HG02973 (cell line): ENCODE results near the gene RNF41.

Experiments used
- ATAC-seq: cut with Tn5 transposase; IDR thresholded peaks from one replicate; pipeline ENCODE4 v1.9.1; 2021; ENCODE audit warnings: moderate library complexity; ENCODE audit not compliant: unreplicated experiment

Gene RNF41

DNA sequence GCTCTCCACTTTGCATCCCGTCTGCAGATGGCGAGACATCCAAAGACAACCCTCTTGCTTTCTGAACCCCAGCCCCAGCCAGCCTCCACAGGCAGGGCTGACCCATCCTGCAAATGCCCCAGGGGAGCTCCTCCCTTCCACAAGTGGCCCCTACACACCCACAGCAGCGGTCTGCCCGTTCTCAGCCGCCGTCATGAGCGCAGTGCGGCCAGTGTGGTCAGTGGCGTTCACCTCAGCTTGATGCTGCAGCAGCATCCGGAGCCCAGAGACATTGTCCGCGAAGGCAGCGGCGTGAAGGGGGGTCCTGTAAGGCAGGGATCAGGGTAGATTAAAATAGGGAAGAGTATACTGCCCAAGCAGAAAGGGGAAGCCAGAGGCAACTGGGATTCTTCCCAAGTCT, 22.8 kb upstream of the RNF41 start:
- no peak for ATAC-seq

DNA sequence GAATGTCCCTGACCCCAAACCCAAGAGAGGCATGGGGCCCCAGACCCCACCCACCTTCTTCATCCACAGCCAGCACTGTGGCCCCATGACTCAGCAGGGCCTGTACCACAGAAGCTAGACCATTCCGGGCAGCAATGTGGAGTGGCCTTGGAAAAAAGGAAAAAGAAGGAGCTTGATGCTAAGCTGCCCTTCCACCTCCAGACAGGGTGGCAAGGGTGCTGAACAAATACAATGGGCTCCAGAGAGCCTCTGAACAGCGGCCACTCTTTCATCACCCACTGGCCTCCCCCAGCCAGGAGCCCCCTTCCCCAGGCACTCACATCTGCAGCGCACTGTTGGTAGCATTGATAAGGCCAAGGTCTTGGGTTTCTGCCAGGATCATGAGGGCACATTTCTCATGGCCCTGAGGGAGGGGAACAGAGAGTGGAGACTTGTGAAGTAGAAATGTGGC, 22.0 kb upstream of the RNF41 start:
- ATAC-seq: no peak

DNA sequence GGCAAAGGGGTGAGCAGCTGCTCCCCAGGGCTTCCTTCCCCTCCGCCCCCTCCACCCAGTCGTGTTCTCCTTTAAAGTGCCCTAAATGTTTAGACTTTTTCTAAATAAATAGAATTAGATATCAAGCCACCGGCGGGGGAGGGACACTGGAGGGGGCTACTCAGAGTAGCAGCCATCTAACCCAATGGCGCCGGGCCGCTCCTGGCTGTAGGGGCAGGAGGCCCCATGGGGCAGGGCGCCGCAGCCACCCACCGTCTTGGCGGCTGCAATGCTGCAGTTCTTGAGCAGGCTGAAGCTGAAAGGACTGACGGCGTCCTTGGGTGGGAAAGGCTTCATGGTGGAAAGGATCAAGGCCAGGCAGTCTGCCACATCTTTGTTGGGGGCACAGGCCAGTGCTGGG, 21.3 kb upstream of the RNF41 start:
- ATAC-seq: no peak

DNA sequence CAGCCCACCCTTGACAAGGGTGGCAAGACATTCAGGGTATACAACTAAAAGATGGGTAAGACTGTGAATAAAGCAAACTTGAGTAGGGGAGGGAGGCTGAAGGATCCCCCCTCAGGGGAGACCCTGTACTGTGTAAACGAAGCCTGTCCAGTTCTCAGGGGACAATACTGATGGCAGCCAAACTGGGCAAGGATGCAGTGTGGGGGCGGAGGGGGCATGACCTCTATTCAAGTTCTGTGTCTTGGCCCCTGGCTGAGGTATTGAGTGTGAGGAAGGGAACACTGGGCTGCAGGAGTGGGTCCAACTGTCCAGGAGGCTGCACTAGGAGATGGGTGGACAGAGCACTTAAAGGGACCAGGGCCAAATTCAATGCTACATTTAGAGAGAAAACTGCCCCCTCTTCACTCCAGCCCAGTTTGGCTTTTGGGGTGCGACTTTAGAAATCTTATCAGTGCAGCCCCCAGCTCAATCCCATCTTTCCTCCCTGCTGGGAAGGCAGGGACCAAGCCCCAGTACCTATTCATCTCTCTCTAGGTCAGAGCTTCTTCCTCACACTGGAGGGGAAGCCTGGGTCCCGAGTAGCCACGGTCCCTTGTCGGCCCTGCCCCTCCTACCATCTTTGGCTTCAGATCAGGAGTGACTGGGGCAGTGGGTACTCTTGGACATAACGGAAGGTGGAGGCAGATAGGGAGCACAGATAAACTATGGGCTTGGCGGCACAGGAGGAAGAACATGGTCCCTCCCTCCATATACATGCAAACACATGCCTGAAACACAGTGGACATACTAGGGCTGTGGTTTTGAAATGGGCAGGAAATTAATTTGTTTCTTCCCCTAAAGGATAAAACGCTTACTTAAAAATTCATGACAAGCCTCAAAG, 19.9 kb upstream of the RNF41 start:
- no peak for ATAC-seq

DNA sequence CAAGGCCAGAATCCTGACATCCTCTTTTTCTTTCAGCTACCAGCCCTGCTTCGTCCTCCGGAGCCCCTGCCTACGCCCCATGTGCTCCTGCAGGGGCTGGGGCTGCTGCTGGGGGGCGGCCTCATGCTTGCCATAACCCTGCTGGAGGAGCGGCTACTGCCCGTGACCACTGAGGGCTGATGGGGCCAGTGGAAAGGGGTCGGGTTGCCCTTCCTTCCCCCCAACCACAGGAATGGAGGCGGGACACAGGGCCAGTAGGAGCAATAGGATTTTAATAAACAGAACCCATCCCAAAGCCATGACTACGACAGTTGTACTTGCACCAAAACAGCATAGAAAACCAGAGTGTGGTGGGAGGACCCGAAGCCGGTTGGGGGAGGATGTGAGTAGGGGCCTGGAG, 15.8 kb upstream of the RNF41 start:
- ATAC-seq: no peak

DNA sequence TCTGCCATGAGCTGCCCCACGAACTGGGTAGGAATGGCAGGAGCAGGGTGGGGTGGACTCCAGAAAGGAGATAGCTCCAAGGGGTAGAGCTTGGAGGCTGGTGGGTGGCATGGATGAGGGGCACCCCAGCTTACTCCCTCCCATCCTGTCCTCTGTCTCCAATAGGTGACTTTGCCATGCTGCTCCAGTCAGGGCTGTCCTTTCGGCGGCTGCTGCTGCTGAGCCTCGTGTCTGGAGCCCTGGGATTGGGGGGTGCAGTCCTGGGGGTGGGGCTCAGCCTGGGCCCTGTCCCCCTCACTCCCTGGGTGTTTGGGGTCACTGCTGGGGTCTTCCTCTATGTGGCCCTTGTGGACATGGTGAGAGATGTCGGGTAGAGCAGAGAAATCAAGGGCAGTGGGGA, 15.3 kb upstream of the RNF41 start:
- ATAC-seq: no peak

DNA sequence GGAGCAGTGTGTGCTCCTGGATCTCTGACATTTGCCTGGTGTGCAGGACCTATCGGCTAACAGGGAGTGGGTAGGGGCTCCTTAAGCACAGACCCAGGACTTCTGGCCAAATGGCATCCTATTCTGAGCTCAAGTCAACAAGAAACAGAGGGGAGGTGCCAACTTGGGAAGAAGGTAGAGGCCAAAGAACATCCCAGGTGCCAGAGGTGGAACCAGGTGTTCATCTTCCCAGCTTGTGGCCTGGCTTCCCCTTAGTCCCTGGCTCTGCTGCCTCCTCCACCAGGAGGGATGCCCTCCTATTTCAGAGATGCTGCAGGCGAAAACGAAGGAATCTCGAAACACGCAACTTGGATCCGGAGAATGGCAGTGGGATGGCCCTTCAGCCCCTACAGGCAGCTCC, 14.4 kb upstream of the RNF41 start:
- no peak for ATAC-seq

DNA sequence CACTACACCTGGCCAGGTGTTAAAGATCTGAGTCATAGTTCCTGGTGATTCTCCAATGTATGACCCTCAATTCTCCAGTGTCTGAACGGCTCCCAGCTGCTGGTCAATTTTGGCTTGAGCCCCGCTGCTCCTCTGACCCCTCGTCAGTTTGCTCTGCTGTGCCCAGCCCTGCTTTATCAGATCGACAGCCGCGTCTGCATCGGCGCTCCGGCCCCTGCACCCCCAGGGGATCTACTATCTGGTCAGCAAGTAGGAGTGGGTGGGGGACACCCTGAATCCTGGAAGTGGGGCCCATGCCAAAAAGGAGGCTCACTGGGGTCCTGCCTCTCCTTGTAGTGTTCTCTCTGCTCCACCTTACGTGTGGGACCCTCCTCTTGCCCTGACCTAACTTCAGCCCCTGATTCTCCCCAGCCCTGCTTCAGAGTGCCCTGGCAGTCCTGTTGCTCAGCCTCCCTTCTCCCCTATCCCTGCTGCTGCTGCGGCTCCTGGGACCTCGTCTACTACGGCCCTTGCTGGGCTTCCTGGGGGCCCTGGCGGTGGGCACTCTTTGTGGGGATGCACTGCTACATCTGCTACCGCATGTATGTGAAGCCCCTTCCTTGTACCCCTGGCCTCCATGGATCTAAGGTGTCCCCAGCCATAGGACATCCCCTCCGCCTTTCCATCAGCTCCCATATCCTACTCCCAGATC, 13.2 kb upstream of the RNF41 start:
- ATAC-seq: no peak

DNA sequence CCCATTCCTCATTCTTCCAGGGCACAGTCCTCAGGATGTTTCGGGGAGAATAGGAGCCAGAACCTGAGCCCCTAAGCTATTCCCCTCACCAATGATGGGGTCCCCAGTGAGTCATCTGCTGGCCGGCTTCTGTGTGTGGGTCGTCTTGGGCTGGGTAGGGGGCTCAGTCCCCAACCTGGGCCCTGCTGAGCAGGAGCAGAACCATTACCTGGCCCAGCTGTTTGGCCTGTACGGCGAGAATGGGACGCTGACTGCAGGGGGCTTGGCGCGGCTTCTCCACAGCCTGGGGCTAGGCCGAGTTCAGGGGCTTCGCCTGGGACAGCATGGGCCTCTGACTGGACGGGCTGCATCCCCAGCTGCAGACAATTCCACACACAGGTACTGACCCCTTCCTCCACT, 9.5 kb upstream of the RNF41 start:
- ATAC-seq: no peak

DNA sequence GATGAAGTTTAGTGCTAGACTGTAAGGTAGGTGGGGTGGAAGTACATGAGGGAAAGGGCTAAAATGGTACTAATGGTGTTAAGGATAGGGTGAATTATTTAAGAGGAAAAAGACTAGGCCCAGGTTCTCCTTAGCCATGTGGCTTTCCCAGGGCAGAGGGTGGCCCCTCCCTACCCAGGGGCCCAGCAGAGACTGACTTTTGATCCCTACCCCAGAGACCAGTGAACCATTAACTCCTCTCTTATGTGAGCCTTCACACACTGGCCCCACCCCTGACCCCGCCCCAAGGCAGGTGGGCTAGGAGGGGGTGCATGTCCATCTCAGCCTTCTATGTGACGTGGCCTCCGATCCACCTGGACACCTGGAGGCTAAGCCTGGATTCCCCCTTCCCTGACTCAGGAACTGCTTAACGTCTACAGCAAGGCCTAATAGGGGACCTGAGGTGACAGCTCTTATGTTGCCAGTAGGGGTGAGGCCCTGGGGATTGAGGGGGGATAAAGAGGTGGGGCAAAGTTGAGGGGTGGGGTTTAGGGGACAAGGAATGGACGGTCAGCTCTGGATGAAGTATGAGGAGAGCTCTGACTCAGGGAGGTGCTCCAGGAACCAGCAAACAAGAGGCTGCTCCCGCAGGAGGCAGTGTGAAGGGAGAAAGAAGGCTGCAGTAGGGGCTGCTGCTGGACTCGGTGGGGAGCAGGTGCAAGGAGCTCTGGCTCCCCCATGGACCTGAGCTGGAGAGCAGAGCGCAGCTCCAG, 8.9 kb upstream of the RNF41 start:
- ATAC-seq: no peak

DNA sequence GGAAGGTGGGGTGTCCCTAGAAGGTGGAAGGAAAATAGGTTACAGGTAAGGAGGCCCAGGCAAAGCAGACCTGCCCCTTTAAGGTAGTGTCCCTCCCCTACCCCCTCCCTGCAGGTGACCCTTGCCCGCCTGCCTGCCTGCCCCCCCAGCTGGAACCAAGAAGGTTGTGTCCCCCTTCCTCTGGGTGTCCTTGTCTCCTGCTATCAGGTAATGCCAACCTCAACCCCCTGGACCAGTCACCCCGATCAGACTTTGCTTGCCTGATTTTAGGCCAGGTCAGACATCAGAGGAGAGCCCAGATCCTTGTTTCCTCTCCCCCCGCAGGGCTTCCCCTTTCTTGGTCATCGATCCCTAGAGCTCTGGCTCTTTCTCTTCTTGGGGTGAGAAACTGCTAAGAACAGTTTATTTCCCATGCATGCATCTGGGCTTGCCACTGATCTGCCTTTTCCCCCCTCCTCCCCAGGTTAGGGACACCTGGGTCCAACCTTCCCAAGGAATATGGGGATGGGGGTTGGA, 8.3 kb upstream of the RNF41 start, which contains the start of gene SLC39A5:
SLC39A5 (plus strand) TSS at position 136 of the 516 bp plus-strand sequence. CDS start 1,224 bp downstream, outside the sequence.
- no peak for ATAC-seq

DNA sequence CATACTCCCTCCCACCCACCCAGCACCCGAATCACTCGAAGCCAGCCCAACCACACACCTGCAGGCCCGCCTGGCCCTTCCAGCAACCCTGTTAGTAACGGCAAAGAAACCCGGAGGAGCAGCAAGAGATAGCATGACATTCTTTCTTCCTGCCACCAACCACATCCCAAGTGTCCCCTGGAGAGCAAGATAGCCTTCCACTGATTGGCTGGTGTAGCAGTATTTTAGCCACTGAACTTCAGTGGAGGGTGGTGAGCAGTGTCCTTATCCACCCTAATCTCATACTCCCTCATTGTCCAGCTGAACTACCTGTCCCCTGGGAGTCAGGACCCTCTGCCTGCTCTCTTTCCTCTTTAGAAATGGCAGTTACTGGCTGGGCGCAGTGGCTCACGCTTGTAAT, 7.4 kb upstream of the RNF41 start:
- no peak for ATAC-seq

DNA sequence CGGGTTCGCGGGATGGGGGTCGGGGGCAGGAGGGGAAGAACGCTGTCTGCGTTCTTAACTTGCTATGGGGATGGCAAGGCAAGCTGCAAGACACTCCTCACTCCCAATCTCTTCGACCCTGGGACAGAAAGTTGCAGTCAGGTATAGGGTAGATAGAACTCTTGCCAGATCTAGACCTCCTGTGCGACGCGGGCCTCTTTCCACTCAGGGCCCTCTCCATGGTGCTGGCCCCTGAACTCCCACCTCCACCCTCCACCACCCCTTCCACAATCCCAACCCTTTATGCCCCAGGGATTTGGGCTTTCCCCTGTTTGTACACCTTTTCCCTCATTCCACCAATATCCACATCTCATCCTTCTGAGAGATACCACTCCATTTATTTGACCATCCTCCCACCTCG, 3.2 kb upstream of the RNF41 start:
- ATAC-seq: no peak

DNA sequence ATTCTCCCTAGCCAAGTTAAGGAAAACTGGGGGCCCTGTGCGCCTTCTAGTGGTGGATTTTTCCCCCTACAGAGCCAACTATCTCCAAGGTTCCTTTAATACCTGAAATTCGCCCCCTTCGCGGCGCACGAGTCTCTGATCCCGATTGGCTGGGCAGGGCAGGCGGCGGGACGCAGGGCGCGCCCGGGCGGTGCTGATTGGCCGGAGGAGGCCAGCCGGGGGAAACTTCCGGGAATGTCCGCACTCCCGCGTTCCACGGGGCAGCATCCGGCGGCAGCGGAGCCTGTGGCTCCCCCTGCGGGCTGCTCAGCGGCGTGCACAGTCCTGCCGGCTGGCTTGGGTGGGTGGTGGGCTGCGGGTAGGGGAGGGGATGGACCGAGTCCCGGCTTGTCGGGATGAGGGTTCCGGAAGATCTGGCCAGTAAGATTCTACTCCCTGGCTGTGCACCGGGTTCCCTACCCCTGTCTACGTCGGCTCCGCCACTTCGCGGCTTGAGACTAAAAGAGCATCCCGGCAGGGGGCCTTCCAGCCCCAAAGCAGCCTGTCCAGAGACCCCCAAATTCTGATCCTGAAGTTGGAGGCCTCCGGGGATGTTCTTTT, 2.5 kb upstream of the RNF41 start, which contains the start of gene NABP2:
NABP2 (plus strand) TSS at position 241 of the 600 bp plus-strand sequence. CDS start 515 bp downstream, outside the sequence.
- peak; percentile 76 for ATAC-seq

DNA sequence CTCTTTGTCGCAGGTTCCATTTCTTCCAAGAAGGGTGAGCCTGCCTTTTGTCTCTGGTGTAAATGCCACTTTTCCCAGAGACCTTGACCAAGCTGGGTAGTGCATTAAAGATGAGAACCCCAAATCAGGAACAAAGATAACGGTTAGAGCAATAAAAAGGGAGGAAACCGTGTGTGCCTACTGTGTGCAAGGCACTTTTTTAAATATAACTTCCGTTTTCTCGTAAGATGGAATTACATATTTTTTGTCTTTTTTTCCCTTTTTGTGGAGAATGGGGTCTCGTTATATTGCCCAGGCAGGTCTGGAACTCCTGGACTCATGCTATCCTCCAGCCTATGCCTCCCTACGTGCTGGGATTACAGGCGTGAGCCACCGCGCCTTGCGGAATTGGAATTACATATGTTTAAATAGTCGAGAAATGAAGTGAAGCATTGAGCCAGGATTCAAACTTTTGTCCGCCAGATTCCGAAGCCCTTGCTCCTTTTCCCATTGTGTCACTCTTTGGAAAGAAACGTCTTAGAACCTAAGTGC, 1.9 kb upstream of the RNF41 start:
- no peak for ATAC-seq

DNA sequence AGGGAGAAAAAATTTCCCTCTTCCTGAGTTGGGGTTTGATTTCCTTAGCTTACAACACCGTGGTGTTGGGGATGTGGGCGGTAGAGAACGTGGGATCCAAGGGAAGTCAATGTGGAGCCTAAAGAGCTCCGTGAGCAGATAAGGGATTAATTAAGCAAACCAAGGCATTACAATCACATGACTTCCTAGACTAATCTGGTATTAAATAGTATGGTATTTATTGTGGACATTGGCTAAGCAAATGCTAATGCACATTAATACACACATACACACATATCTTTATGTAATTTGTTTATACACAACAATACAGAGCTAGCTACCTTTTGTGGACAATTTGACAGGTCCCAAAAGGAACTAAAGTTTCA, 791 bp upstream of the RNF41 start:
- no peak for ATAC-seq

DNA sequence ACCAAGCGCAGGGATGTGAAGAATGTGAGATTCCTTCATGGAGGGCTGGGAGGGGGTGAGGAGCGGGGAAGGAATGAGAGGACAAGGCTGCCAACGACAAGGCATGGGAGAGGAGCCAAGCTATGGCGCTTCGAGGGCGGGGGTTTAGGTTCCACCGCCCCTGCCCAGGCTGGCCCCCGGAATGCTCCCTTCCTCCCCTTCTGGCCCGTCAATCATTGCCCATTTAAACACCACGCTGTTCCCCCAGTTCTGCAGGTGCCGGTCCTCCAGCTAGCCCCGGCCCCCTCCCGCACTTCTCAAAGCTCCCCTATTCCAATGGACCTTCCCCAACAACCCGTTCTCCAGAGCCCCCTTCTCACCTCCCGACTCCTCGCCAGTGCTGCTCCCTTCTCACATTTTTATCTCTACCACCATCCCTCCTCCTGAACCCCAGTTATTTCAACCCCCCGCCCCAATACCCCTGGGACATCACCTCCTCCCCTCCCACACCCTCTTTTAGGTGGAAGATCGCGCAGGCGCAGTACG, 428 bp downstream of the RNF41 start:
- peak; percentile 9 for ATAC-seq

DNA sequence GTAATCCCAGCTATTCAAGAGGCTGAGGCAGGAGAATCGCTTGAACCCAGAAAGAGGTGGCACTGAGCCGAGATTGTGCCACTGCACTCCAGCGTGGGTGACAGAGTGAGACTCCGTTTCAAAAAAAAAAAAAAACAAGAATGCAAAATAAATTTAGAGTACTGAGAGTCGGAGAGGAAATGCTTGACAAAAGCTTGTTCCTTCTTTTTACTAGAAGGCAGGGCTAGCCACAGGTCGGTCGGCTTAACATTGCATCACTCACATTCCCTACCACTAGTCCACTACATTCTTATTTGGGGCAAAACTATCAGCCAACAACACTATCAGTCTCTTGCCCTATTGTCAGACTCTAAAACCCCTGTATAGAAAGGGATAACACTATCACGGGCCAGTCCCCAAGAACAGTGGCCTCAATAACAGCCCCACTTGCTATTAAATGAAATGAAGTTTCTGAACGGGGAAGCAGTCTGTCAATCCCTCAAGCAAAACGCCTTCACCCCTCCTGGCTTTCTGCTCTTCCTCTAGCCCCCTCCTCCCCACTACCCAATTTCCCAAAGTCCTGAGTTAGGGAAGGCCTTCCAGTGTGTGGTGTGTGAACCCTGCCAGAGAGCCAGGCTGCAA, 1.0 kb downstream of the RNF41 start:
- no peak for ATAC-seq

DNA sequence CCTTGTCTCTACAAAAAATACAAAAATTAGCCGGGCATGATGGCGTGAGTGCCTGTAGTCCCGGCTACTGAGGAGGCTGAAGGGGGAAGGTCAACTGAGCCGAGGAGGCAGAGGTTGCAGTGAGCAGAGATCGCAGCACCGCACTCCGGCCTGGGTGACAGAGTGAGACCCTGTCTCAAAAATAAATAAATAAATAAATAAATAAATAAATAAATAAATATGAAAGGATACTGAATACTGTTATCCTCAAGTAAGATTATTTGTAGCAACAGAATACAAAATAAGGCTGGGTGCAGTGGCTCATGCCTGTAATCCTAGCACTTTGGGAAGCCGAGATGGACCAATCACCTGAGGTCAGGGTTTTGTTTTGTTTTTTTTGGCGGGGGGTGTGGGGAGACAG, 1.9 kb downstream of the RNF41 start:
- no peak for ATAC-seq

DNA sequence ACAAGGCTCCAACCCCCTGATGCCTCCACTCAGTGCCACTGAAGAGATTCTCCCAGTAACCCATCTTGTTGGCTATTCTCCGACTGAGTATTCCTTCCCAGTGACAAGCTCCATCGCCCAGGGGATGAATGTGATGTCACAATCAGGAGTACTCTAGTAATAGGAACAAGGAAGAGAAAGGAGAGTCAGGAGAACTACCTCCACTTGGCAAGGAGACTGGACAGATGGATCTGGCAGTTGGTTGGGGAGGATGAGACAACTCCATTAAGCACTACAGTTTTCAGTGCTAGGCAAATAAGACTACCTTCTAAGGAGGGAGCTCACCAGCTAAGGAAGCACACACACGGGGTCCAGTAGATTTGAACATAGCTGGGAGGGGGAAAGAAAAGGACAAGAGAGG, 5.3 kb downstream of the RNF41 start:
- ATAC-seq: no peak
